A549 (cell line): Measurements from ENCODE around the gene HSPA1A.

Source experiments
- BHLHE40 ChIP-seq: IDR thresholded peaks from 2 replicates; pipeline ENCODE4 v1.6.1; 2012; ENCODE audit warnings: low read depth, low read length, inconsistent platforms
- CEBPB ChIP-seq, 2 experiments: fragments of >200 bp in 1 of 2; sonication (Bioruptor Twin) in 1 of 2; formaldehyde crosslinking in 1 of 2; IDR thresholded peaks; 2 replicates each; pipeline ENCODE4 v1.6.1; 2012 to 2016
- CTCF ChIP-seq: fragments of >200 bp; sonication (Bioruptor Twin); formaldehyde crosslinking; IDR thresholded peaks from 3 replicates; pipeline ENCODE4 v1.5.1; 2016
- EP300 ChIP-seq, 2 experiments: fragments of >200 bp; sonication (Bioruptor Twin); formaldehyde crosslinking; IDR thresholded peaks; 2 replicates in 1 of 2; 3 replicates in 1 of 2; pipeline ENCODE4 v1.6.1; 2016 to 2017
- KDM1A ChIP-seq: fragments of 200-600 bp; sonication (generic); IDR thresholded peaks from 2 replicates; pipeline ENCODE4 v1.6.1; 2016; ENCODE audit warnings: low read depth, mild to moderate bottlenecking
- POLR2A ChIP-seq: IDR thresholded peaks from 2 replicates; pipeline ENCODE4 v1.6.1; 2012; ENCODE audit warnings: mild to moderate bottlenecking, low read length
- RCOR1 ChIP-seq: fragments of 150-350 bp; IDR thresholded peaks from 2 replicates; pipeline ENCODE4 v1.6.1; 2014; ENCODE audit warnings: antibody characterized with exemption, low read length, low read depth

- TF ChIP-seq CEBPB (IDR thresholded peaks at IDR 0.05): no peak
- TF ChIP-seq EP300 (IDR thresholded peaks at IDR 0.05): no peak
- TF ChIP-seq KDM1A: no peak
- no peak for TF ChIP-seq POLR2A
- TF ChIP-seq RCOR1: no peak
- no peak for TF ChIP-seq BHLHE40
- no peak for TF ChIP-seq CTCF
Measured at GRCh38 chr6:31861919-31862343, 46.6 kb downstream of the HSPA1A start.
